B cell (primary cell): ENCODE measurements around the gene TFF2.

Experiments
- EZH2 ChIP-seq: IDR thresholded peaks from 2 replicates; pipeline ENCODE4 v1.6.1; 2012; ENCODE audit warnings: borderline replicate concordance, low read depth, mild to moderate bottlenecking, moderate library complexity, low read length; ENCODE audit not compliant: insufficient read depth, poor library complexity, severe bottlenecking
- TF ChIP-seq, protein P1 (sequence below): fragments of 200-600 bp; IDR thresholded peaks from one replicate; pipeline ENCODE4 v1.8.0; 2022; ENCODE audit warnings: antibody characterized with exemption, mild to moderate bottlenecking

DNA sequence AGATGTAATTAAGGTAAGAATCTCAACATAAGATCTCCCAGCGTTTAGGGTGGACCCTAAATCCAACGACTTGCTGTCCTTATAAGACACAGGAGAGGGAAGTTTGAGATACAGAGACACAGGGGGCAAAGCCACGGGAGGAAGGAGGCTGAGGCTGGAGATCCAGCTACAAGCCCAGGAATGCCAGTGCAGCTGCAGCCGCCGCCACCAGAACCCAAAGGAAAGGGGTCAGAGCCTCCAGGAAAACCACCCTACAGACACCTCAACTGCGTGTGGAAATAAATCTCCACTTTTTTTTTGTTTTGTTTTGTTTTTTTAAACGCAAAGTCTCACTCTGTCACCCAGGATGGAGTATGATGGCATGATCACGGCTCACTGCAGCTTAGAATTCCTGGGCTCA, 27.6 kb upstream of the TFF2 start:
- TF ChIP-seq, protein P1, sequence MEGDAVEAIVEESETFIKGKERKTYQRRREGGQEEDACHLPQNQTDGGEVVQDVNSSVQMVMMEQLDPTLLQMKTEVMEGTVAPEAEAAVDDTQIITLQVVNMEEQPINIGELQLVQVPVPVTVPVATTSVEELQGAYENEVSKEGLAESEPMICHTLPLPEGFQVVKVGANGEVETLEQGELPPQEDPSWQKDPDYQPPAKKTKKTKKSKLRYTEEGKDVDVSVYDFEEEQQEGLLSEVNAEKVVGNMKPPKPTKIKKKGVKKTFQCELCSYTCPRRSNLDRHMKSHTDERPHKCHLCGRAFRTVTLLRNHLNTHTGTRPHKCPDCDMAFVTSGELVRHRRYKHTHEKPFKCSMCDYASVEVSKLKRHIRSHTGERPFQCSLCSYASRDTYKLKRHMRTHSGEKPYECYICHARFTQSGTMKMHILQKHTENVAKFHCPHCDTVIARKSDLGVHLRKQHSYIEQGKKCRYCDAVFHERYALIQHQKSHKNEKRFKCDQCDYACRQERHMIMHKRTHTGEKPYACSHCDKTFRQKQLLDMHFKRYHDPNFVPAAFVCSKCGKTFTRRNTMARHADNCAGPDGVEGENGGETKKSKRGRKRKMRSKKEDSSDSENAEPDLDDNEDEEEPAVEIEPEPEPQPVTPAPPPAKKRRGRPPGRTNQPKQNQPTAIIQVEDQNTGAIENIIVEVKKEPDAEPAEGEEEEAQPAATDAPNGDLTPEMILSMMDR: no peak
- TF ChIP-seq EZH2: no peak
